Measurements from ENCODE around the gene AP1S1.

AP1S1 gene

DNA sequence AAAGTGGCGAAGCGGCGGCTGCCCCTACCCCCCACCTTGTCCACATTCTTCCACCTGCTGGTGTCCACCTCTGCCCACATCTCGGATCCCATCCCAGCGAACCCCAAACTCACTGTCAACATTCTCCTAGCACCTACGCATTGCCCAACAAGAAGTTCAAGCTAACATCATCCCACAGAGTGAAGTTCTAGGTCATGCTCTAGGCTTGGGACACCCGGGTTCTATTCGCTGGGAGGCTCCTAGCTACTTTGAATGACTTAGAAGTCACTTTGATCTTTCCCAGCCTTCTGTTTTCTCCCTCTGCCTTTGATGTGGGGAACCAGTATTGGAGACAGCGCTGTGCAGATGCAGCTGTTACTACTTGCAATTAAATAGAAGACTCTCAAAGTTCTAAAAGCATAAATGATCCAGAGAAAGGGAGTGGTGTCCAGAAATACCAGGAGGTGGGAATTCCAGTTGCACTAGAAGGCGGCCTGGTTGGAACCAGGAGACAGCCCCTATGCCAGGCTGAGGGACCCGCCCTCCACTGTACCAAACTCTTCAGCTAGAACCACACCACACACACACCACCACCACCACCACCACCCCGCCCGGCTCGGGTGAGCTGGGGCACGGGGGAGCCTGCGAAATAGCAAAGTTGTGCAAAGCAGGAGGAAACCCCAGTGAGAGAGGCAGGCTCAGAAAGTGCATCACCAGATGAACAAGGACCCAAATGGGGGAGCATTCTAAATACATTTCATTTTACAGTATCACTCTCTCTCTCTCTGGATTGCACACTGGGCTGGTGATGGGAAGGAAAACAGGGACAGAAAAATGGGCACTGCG lies 16.6 kb downstream of the AP1S1 start:
- H3K4me1 ChIP-seq (ENCODE audit: control insufficient read depth, insufficient read depth, low read length) = peaks cover 49% of the 10 kb centered on the region
- no peaks in the 10 kb centered on the region for H3K9me3 ChIP-seq (ENCODE audit: control insufficient read depth, low read length)
- no peak overlapping the region for H3K27ac ChIP-seq (ENCODE audit: insufficient read depth, low read depth, low read length, poor library complexity, severe bottlenecking)
- H3K4me3 ChIP-seq (ENCODE audit: insufficient read depth, low read depth, low read length) = no peak overlapping the region
- H3K36me3 ChIP-seq (ENCODE audit: control insufficient read depth, insufficient read depth, low read length) = no peaks in the 10 kb centered on the region
- peaks cover 100% of the 10 kb centered on the region for H3K27me3 ChIP-seq (ENCODE audit: control insufficient read depth, insufficient read depth, low read length, poor library complexity, severe bottlenecking)
- 5 to 9% methylated on average over 17 of the region's 17 CpGs for WGBS, 2 experiments

DNA sequence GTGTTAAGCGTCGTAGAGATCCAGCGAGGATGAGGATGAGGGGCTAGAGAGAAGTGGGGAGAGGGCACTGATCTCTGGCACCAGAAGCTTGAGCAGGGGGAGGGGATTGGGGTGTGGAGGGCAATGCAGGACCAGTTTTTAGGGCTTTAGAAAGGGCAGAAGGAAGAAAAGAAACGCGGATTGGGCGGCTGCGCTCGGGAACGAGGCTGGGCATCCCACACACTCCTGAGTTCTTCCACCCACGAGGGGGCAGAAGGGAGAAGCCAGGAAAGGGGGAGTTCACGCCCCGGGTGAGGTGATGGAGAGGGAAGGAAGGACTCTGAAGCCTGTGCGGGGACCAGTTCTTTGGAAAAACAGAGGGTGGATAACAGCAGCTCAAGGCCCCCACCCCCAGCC lies 17.2 kb downstream of the AP1S1 start:
- H3K4me1 ChIP-seq (ENCODE audit: control insufficient read depth, insufficient read depth, low read length) = peaks cover 43% of the 10 kb centered on the region
- no peaks in the 10 kb centered on the region for H3K36me3 ChIP-seq (ENCODE audit: control insufficient read depth, insufficient read depth, low read length)
- H3K4me3 ChIP-seq (ENCODE audit: insufficient read depth, low read depth, low read length) = no peak overlapping the region
- 5% methylated on average over 12 of the region's 13 CpGs for WGBS, 2 experiments
- peaks cover 100% of the 10 kb centered on the region for H3K27me3 ChIP-seq (ENCODE audit: control insufficient read depth, insufficient read depth, low read length, poor library complexity, severe bottlenecking)
- H3K9me3 ChIP-seq (ENCODE audit: control insufficient read depth, low read length) = no peaks in the 10 kb centered on the region
- no peak overlapping the region for H3K27ac ChIP-seq (ENCODE audit: insufficient read depth, low read depth, low read length, poor library complexity, severe bottlenecking)

DNA sequence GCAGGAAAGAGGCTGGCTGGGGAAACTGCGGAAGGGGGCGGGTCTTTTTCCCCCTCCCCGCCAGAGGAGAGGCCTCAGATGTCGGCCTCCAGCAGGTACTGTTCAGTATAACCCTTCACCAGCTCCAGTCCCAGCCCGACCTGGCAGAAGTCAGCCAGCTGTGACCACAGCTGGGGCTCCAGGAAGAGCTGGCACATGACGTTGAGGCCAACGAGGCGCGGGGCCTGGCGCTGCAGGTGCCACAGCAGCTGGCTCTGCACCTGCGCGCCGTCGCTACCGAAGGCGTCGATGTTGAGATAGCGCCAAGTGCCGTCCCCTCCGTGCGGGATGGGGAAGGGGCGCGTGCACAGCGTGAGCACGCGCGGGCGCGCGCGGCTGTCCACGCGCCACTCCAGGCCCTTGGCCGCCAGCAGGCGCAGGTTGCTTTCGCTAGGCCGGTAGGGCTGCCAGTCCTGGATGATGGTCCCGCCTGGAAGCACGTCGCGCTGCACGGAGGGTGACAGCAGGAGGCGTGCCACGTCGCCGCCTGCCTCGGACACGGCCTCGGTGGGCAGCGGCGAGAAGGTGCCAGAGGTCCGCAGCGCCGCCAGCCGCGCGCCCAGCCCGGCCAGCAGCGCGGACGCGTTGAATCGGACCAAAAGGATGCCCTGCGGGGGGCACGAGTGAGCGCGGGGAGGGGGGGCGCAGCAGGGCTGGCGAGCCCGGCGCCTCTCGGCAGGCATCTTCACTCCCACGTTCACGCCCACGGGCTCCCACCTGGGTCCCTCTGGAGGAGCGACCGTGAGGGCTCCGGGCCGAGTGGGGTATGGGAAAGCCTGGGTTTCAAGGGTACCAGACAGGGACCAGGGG lies 18.0 kb downstream of the AP1S1 start:
- no peak overlapping the region for H3K4me3 ChIP-seq (ENCODE audit: insufficient read depth, low read depth, low read length)

DNA sequence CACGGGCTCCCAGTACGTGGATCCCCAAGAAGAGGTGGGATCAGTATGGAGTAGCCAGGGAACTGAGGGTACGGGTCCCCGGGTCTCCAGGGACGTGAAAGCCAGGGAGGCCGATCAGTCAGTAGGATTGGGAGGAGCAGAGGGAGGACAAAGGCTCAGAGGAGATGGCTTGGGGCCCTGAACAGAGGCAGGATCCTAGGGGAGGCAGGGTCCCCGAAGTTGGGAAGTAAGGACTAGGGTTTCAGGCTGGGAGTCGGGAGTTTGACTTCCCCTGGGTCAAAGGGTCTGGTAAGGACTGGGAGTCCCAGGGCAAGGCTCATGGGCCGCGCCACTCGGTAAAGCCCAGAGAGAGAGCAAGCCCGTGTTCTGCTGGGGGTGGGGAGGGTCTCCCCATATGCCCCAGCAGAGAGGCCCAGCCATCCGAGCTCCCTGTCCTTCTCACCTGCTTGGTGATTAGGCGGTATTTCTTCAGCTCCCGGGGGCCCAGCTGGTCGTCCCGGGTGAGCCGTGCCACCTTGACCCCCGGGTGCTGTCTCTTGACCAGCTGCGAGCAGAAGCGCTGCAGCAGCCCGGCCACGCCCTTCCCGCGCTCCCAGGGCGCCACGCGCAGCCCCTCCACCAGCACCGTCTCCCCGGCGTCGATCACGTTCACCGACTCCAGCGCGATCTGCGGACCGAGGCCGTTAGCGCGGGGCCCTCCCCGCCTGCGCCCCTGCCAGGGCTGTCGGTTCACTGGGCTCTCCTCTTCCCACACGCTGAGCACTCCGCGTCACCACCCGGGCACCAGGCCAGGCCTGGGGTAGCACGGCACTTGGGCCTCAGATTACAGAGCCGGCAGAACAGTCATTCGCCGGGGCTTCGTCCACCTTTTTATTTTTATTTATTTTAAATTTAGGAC lies 18.8 kb downstream of the AP1S1 start:
- Histone ChIP-seq H3K36me3 (ENCODE audit: control insufficient read depth, insufficient read depth, low read length) (no peaks in the 10 kb centered on the region), H3K4me1 (ENCODE audit: control insufficient read depth, insufficient read depth, low read length) (peaks cover 28% of the 10 kb centered on the region), H3K4me3 (ENCODE audit: insufficient read depth, low read depth, low read length) (no peak overlapping the region), H3K27ac (ENCODE audit: insufficient read depth, low read depth, low read length, poor library complexity, severe bottlenecking) (no peak overlapping the region), H3K9me3 (ENCODE audit: control insufficient read depth, low read length) (no peaks in the 10 kb centered on the region), H3K27me3 (ENCODE audit: control insufficient read depth, insufficient read depth, low read length, poor library complexity, severe bottlenecking) (peaks cover 98% of the 10 kb centered on the region)
- WGBS, 2 experiments = 4 to 5% methylated on average over 52 to 53 of the region's 53 CpGs

More for the DNA sequence above, 18.0 kb downstream of the AP1S1 start:
- WGBS, 2 experiments = 1% methylated on average over 79 of the region's 79 CpGs
- no peaks in the 10 kb centered on the region for H3K36me3 ChIP-seq (ENCODE audit: control insufficient read depth, insufficient read depth, low read length)
- no peak overlapping the region for H3K27ac ChIP-seq (ENCODE audit: insufficient read depth, low read depth, low read length, poor library complexity, severe bottlenecking)
- H3K9me3 ChIP-seq (ENCODE audit: control insufficient read depth, low read length) = no peaks in the 10 kb centered on the region
- peaks cover 36% of the 10 kb centered on the region for H3K4me1 ChIP-seq (ENCODE audit: control insufficient read depth, insufficient read depth, low read length)
- peaks cover 98% of the 10 kb centered on the region for H3K27me3 ChIP-seq (ENCODE audit: control insufficient read depth, insufficient read depth, low read length, poor library complexity, severe bottlenecking)

DNA sequence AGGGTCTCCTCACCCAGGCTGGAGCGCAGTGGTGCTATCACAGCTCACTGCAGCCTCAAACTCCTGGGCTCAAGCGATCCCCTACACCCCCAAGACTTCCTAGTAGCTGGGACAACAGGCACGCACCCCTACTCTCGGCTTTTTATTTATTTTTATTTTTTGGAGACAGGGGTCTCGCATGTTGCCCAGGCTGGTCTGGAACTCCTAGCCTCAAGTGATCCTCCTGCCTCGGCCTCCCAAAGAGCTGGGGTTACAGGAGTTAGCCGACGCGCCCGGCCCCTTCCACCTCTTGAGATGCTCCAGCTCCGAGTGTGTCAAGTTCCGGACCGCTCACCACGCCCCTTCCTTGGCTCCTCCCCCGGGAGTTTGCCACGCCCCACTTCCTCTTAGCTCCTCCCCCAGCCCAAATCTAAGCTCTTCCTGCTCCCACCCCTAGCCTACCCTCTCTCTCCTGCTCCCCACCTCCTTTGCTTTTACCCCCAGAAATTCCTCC lies 19.5 kb downstream of the AP1S1 start:
- Histone ChIP-seq H3K27me3 (ENCODE audit: control insufficient read depth, insufficient read depth, low read length, poor library complexity, severe bottlenecking) (peaks cover 98% of the 10 kb centered on the region), H3K27ac (ENCODE audit: insufficient read depth, low read depth, low read length, poor library complexity, severe bottlenecking) (no peak overlapping the region), H3K36me3 (ENCODE audit: control insufficient read depth, insufficient read depth, low read length) (no peaks in the 10 kb centered on the region), H3K4me3 (ENCODE audit: insufficient read depth, low read depth, low read length) (no peak overlapping the region), H3K4me1 (ENCODE audit: control insufficient read depth, insufficient read depth, low read length) (peaks cover 25% of the 10 kb centered on the region), H3K9me3 (ENCODE audit: control insufficient read depth, low read length) (no peaks in the 10 kb centered on the region)
- WGBS, 2 experiments = 14 to 17% methylated on average over 16 of the region's 16 CpGs

DNA sequence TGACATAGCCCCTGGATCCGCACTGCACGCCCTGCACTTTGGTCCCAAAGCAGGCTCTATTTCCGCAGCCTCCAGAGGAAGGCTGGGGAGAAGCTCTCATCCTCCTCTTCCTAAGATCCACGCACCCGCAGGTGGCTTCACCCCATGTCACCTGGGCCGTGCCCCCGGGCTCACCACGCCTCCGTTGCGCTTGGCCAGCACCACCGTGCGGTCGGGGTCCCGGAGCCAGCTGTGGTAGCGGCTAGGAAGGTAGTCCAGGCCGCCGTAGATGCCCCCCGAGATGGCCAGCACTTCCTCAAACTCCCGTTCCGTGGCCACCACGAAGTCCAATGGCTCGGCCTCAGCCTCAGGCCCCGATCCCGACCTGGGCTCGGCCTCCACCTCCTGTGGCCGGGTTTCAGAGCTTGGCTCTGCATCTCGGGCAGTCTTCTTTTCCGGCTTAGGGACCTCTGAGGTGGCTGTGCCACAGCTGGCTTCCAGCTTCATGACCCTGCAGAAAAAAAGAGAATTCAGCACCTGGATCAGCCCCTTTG lies 20.1 kb downstream of the AP1S1 start:
- H3K27me3 ChIP-seq (ENCODE audit: control insufficient read depth, insufficient read depth, low read length, poor library complexity, severe bottlenecking) = peaks cover 98% of the 10 kb centered on the region
- H3K27ac ChIP-seq (ENCODE audit: insufficient read depth, low read depth, low read length, poor library complexity, severe bottlenecking) = no peak overlapping the region
- H3K9me3 ChIP-seq (ENCODE audit: control insufficient read depth, low read length) = no peaks in the 10 kb centered on the region
- H3K36me3 ChIP-seq (ENCODE audit: control insufficient read depth, insufficient read depth, low read length) = no peaks in the 10 kb centered on the region
- H3K4me3 ChIP-seq (ENCODE audit: insufficient read depth, low read depth, low read length) = no peak overlapping the region
- 35 to 36% methylated on average over 28 of the region's 28 CpGs for WGBS, 2 experiments
- H3K4me1 ChIP-seq (ENCODE audit: control insufficient read depth, insufficient read depth, low read length) = peaks cover 30% of the 10 kb centered on the region

DNA sequence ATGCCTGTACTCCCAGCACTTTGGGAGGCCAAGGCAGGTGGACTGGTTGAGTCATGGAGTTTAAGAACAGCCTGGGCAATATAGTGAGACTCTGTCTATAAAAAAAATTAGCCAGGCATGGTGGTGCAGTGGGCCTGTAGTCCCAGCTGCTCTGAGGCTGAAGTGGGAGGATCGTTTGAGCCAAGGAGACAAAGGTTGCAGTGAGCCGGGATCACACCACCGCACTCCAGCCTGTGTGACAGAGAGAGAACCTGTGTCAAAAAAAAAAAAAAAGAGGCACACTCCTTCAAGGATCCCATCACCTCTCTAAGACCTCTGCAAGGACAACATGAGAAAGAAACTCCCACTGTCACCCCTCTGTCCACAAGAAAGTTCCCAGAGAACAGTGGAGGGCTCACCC lies 21.4 kb downstream of the AP1S1 start:
- Histone ChIP-seq H3K27ac (ENCODE audit: insufficient read depth, low read depth, low read length, poor library complexity, severe bottlenecking) (no peak overlapping the region), H3K27me3 (ENCODE audit: control insufficient read depth, insufficient read depth, low read length, poor library complexity, severe bottlenecking) (peaks cover 98% of the 10 kb centered on the region), H3K4me1 (ENCODE audit: control insufficient read depth, insufficient read depth, low read length) (peaks cover 32% of the 10 kb centered on the region), H3K9me3 (ENCODE audit: control insufficient read depth, low read length) (no peaks in the 10 kb centered on the region), H3K36me3 (ENCODE audit: control insufficient read depth, insufficient read depth, low read length) (no peaks in the 10 kb centered on the region), H3K4me3 (ENCODE audit: insufficient read depth, low read depth, low read length) (no peak overlapping the region)
- 61 to 63% methylated on average over 3 of the region's 3 CpGs for WGBS, 2 experiments

DNA sequence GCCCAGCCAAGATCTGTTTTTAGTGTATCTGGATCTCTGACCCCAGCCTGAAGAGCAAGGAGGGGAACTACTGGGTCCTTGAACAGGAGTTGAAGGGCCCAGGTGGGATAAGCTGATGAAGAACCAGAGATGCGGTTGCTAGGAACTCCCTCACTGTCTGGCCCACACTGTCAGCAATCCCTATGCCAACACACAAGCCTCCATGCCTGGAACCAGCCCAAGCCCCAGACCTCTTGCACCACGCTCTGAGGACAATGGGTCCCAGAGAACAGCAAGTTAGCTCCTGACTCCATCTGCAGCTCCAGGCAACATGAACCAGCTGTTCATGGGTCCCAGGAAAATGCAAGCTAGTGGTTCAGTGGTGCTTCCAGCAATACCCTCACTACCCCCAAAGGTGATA lies 23.4 kb downstream of the AP1S1 start:
- H3K36me3 ChIP-seq (ENCODE audit: control insufficient read depth, insufficient read depth, low read length) = no peaks in the 10 kb centered on the region
- H3K27me3 ChIP-seq (ENCODE audit: control insufficient read depth, insufficient read depth, low read length, poor library complexity, severe bottlenecking) = peaks cover 89% of the 10 kb centered on the region
- no peak overlapping the region for H3K27ac ChIP-seq (ENCODE audit: insufficient read depth, low read depth, low read length, poor library complexity, severe bottlenecking)
- H3K4me3 ChIP-seq (ENCODE audit: insufficient read depth, low read depth, low read length) = no peak overlapping the region
- 91 to 96% methylated on average over 2 of the region's 2 CpGs for WGBS, 2 experiments
- peaks cover 22% of the 10 kb centered on the region for H3K4me1 ChIP-seq (ENCODE audit: control insufficient read depth, insufficient read depth, low read length)
- H3K9me3 ChIP-seq (ENCODE audit: control insufficient read depth, low read length) = no peaks in the 10 kb centered on the region

DNA sequence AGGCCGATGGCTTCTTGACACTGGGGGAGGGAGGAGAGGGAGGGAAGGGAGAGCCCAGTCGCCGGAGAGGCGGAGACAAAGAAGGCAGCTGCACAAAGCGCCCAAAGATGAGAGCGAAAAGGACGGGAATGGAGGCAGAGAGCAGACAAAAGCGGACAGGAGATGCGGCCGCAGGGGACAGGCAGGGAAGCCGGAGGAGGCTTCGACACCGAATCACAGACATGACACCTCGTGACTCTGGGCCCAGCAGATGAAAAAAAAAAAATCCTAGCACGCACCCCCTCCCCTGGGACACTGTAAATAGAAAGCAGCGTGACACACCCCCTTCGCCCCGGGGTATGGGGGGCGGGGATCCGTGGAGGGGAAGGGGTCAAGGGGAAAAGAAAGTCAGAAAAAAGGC lies 24.8 kb downstream of the AP1S1 start:
- no peaks in the 10 kb centered on the region for H3K9me3 ChIP-seq (ENCODE audit: control insufficient read depth, low read length)
- H3K27me3 ChIP-seq (ENCODE audit: control insufficient read depth, insufficient read depth, low read length, poor library complexity, severe bottlenecking) = peaks cover 74% of the 10 kb centered on the region
- H3K4me3 ChIP-seq (ENCODE audit: insufficient read depth, low read depth, low read length) = peak overlapping the region; percentile 39
- no peak overlapping the region for H3K27ac ChIP-seq (ENCODE audit: insufficient read depth, low read depth, low read length, poor library complexity, severe bottlenecking)
- 1% methylated on average over 20 of the region's 20 CpGs for whole genome bisulfite sequencing, 2 experiments
- H3K4me1 ChIP-seq (ENCODE audit: control insufficient read depth, insufficient read depth, low read length) = peaks cover 13% of the 10 kb centered on the region
- no peaks in the 10 kb centered on the region for H3K36me3 ChIP-seq (ENCODE audit: control insufficient read depth, insufficient read depth, low read length)
